Measurements from ENCODE around the gene KIAA1614.

The KIAA1614 gene

DNA sequence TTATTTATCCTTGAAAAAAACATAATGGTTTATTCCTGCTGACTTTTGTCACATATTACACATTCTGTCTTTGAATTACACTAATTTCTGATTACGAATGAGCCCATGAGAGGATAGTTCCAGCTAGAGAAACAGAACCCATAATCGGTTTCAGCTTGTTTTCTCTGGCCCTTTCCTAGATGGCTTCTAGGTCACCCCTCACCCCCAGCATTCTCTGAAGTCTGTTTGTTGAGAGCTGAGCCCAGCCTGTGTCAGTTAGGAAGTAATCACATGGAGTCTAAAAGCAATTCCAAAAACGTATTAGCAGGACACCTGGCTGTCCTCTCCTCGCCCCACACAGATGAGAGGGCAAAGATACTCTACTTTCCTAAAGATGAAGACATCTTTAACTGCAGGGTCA, 48.9 kb downstream of the KIAA1614 start:
- DNase-seq = no peak
- Histone ChIP-seq H3K4me2 (ENCODE audit: insufficient read depth, low read length) (no peak overlapping the region), H3K27me3 (ENCODE audit: insufficient read depth, low read length, poor library complexity) (no peaks in the 10 kb centered on the region), H3K9me3 (ENCODE audit: insufficient read depth, low read length, severe bottlenecking) (no peaks in the 10 kb centered on the region), H3K4me3 (ENCODE audit: low read depth in 1 of 2, low read length in 2 of 2) (no peak overlapping the region), H4K20me1 (ENCODE audit: insufficient read depth, low read length) (no peaks in the 10 kb centered on the region; the same call in 1 of the 2 replicates), H3K79me2 (ENCODE audit: insufficient read depth, low read length) (peaks cover 18% of the 10 kb centered on the region), H3K36me3 (ENCODE audit: insufficient read depth, low read length) (peaks cover 82% of the 10 kb centered on the region), H3K9ac (ENCODE audit: low read depth, low read length) (no peak overlapping the region), H2AFZ (ENCODE audit: low read depth, low read length) (no peak overlapping the region), H3K27ac (ENCODE audit: low read length) (no peak overlapping the region), H3K4me1 (ENCODE audit: insufficient read depth, low read length) (no peaks in the 10 kb centered on the region)
- no peak for ATAC-seq (ENCODE audit: insufficient read depth, low read depth)
- TF ChIP-seq, protein P1, sequence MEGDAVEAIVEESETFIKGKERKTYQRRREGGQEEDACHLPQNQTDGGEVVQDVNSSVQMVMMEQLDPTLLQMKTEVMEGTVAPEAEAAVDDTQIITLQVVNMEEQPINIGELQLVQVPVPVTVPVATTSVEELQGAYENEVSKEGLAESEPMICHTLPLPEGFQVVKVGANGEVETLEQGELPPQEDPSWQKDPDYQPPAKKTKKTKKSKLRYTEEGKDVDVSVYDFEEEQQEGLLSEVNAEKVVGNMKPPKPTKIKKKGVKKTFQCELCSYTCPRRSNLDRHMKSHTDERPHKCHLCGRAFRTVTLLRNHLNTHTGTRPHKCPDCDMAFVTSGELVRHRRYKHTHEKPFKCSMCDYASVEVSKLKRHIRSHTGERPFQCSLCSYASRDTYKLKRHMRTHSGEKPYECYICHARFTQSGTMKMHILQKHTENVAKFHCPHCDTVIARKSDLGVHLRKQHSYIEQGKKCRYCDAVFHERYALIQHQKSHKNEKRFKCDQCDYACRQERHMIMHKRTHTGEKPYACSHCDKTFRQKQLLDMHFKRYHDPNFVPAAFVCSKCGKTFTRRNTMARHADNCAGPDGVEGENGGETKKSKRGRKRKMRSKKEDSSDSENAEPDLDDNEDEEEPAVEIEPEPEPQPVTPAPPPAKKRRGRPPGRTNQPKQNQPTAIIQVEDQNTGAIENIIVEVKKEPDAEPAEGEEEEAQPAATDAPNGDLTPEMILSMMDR (IDR thresholded peaks at IDR 0.05; ENCODE audit: borderline replicate concordance, extremely low read depth, low read length, poor library complexity, severe bottlenecking) = no peak
- TF ChIP-seq EZH2 (IDR thresholded peaks at IDR 0.05; ENCODE audit: borderline replicate concordance, low read depth, low read length, severe bottlenecking) = no peak

DNA sequence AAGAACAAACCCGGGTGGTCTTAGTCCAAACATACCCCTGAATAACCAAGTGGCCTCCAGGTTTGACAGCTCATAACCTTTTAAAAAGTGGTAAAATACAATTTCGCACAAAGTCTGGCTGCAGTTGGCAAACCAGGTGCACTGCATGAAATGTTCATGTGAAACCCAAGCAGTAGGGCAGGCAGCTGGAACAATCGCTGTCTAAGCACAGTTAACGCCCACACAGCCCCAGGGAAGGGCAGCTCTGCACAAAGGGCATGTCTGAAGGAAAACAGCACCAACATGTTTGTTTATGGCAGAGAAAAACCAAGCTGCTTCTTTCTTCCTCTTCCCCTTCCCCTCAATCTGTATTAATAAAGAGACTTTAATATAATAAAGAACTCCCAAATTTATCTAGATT, 49.5 kb downstream of the KIAA1614 start:
- no peaks in the 10 kb centered on the region for H3K9me3 ChIP-seq (ENCODE audit: insufficient read depth, low read length, severe bottlenecking)
- no peak for TF ChIP-seq EZH2 (IDR thresholded peaks at IDR 0.05; ENCODE audit: borderline replicate concordance, low read depth, low read length, severe bottlenecking)
- TF ChIP-seq, protein P1 (IDR thresholded peaks at IDR 0.05; ENCODE audit: borderline replicate concordance, extremely low read depth, low read length, poor library complexity, severe bottlenecking) = no peak

DNA sequence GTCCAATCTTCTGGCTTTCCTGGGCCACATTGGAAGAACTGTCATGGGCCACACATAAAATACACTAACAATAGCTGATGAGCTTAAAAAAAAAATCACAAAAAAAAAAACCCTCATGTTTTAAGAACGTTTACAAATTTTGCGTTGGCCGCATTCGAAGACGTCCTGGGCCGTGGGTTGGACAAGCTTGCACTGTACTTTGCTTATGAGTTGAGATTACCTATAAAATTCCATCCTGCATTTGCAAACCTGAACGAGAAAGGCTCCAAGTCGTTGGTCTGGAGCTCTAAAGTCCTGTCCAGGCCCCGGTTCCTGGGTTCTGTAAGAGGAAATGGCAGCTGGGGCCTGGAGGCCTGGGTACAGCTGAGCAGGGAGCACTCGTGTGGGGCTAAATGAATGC, 51.4 kb downstream of the KIAA1614 start:
- Histone ChIP-seq H3K27ac (ENCODE audit: low read length) (peak overlapping the region; percentile 40; the same call in 1 of the 2 replicates), H3K4me2 (ENCODE audit: insufficient read depth, low read length) (no peak overlapping the region), H3K79me2 (ENCODE audit: insufficient read depth, low read length) (peaks cover 20% of the 10 kb centered on the region), H3K4me1 (ENCODE audit: insufficient read depth, low read length) (no peaks in the 10 kb centered on the region), H3K27me3 (ENCODE audit: insufficient read depth, low read length, poor library complexity) (no peaks in the 10 kb centered on the region), H3K9me3 (ENCODE audit: insufficient read depth, low read length, severe bottlenecking) (no peaks in the 10 kb centered on the region), H4K20me1 (ENCODE audit: insufficient read depth, low read length) (no peaks in the 10 kb centered on the region; the same call in 1 of the 2 replicates), H3K36me3 (ENCODE audit: insufficient read depth, low read length) (peaks cover 86% of the 10 kb centered on the region), H2AFZ (ENCODE audit: low read depth, low read length) (no peak overlapping the region), H3K4me3 (ENCODE audit: low read depth in 1 of 2, low read length in 2 of 2) (no peak overlapping the region), H3K9ac (ENCODE audit: low read depth, low read length) (no peak overlapping the region)
- DNase-seq = no peak
- ATAC-seq (ENCODE audit: insufficient read depth, low read depth) = no peak
- no peak for TF ChIP-seq EZH2 (IDR thresholded peaks at IDR 0.05; ENCODE audit: borderline replicate concordance, low read depth, low read length, severe bottlenecking)
- TF ChIP-seq, protein P1 (IDR thresholded peaks at IDR 0.05; ENCODE audit: borderline replicate concordance, extremely low read depth, low read length, poor library complexity, severe bottlenecking) = no peak

More for the DNA sequence above, 49.5 kb downstream of the KIAA1614 start:
- Histone ChIP-seq H3K79me2 (ENCODE audit: insufficient read depth, low read length) (peaks cover 20% of the 10 kb centered on the region), H3K36me3 (ENCODE audit: insufficient read depth, low read length) (peaks cover 85% of the 10 kb centered on the region), H4K20me1 (ENCODE audit: insufficient read depth, low read length) (no peaks in the 10 kb centered on the region; the same call in 1 of the 2 replicates), H2AFZ (ENCODE audit: low read depth, low read length) (no peak overlapping the region), H3K4me1 (ENCODE audit: insufficient read depth, low read length) (no peaks in the 10 kb centered on the region), H3K27ac (ENCODE audit: low read length) (peak overlapping the region; percentile 27; the same call in 1 of the 2 replicates), H3K4me2 (ENCODE audit: insufficient read depth, low read length) (no peak overlapping the region), H3K4me3 (ENCODE audit: low read depth in 1 of 2, low read length in 2 of 2) (no peak overlapping the region), H3K27me3 (ENCODE audit: insufficient read depth, low read length, poor library complexity) (no peaks in the 10 kb centered on the region), H3K9ac (ENCODE audit: low read depth, low read length) (no peak overlapping the region)
- DNase-seq = no peak
- ATAC-seq (ENCODE audit: insufficient read depth, low read depth) = no peak
